Upper lobe of left lung (tissue), 4 donors: ENCODE measurements around the gene MSI2.

Experiments used
- POLR2AphosphoS5 ChIP-seq, 2 donors: sonication (generic); formaldehyde crosslinking; IDR thresholded peaks; one replicate each; pipeline ENCODE4 v1.5.1; 2017; ENCODE audit warnings: antibody characterized with exemption in 2 of 2
- TF ChIP-seq, protein P1 (sequence below), 6 experiments: fragments of 450-650 bp in 4 of 6; fragments of 200-600 bp in 2 of 6; sonication (generic) in 2 of 6; IDR thresholded peaks; one replicate each; pipeline ENCODE4 v1.5.1; 2016 to 2019; ENCODE audit warnings: antibody characterized with exemption in 6 of 6

DNA sequence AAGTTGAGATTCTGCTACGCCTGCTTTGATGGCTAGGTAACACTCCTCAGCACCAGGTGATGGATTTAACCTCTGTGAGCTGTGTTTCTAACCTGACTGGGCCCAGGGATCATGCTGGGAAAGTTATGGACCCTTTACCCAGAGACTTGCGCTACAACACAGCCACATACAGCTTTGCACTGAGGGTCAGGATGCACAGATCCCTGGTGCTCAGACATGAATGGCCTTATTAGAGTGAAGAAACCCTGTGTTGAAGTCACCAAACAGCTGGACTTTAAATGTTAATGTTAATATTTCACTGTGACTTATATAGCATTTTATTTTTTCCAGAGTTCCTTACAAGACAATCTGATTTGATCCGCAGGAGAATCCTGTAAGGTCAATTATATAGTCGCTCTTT is 114.3 kb downstream of the MSI2 start:
- TF ChIP-seq, protein P1, sequence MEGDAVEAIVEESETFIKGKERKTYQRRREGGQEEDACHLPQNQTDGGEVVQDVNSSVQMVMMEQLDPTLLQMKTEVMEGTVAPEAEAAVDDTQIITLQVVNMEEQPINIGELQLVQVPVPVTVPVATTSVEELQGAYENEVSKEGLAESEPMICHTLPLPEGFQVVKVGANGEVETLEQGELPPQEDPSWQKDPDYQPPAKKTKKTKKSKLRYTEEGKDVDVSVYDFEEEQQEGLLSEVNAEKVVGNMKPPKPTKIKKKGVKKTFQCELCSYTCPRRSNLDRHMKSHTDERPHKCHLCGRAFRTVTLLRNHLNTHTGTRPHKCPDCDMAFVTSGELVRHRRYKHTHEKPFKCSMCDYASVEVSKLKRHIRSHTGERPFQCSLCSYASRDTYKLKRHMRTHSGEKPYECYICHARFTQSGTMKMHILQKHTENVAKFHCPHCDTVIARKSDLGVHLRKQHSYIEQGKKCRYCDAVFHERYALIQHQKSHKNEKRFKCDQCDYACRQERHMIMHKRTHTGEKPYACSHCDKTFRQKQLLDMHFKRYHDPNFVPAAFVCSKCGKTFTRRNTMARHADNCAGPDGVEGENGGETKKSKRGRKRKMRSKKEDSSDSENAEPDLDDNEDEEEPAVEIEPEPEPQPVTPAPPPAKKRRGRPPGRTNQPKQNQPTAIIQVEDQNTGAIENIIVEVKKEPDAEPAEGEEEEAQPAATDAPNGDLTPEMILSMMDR (IDR thresholded peaks at IDR 0.05): no peak
- no peak for TF ChIP-seq POLR2AphosphoS5 (IDR thresholded peaks at IDR 0.05)
